ENCODE measurements around the gene EMC1.

DNA sequence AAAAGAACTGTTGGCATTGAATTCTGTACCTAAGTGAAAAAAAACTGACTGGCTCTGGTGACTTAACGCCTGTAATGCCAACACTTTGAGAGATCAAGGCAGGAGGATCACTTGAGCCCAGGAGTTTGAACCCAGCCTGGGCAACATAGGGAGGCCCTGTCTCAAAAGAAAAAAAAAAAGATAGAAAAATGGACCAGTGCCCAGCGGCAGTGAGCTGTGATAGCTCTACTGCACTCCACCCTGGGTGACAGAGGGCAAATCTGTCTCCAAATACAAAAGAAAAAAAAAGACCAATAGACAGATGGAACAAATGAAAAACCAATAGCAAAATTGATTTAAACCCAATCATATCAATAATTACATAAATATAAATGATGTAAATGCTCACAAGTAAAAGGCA, 37.9 kb upstream of the EMC1 start:
- TF ChIP-seq CTCF (IDR thresholded peaks at IDR 0.05; ENCODE audit: borderline replicate concordance, extremely low read depth, low read length, poor library complexity, severe bottlenecking) (no peak), EZH2 (IDR thresholded peaks at IDR 0.05; ENCODE audit: borderline replicate concordance, low read depth, low read length, severe bottlenecking) (no peak)
